Liver (tissue), 9 donors: ENCODE data around the gene CACNA1D. TPM values are rescaled to one million over a fixed set of nuclear protein-coding genes. Genes with fewer than 3 reads are reported as not detected.

ENCODE experiments used
- DNase-seq: peaks from one replicate; pipeline ENCODE4 v3.0.0-alpha.2; 2017; ENCODE audit warnings: low spot score
- H3K27ac ChIP-seq, 2 donors: one replicate each; pipeline ENCODE4 v1.7.0; 2013; ENCODE audit warnings: inconsistent platforms in 2 of 2, low read length in 2 of 2, control low read depth in 1 of 2, low read depth in 1 of 2, mild to moderate bottlenecking in 1 of 2
- H3K27me3 ChIP-seq, 4 donors: one replicate each; pipeline versions ENCODE4 v1.6.1 to v1.7.0; 2013; ENCODE audit warnings: low read length in 3 of 4, inconsistent platforms in 1 of 4, mild to moderate bottlenecking in 1 of 4, moderate library complexity in 1 of 4; ENCODE audit not compliant: control insufficient read depth in 4 of 4, insufficient read depth in 4 of 4
- H3K36me3 ChIP-seq, 4 donors: one replicate each; pipeline versions ENCODE4 v1.6.1 to v1.7.0; 2013; ENCODE audit warnings: low read length in 3 of 4, mild to moderate bottlenecking in 3 of 4, low read depth in 1 of 4, moderate library complexity in 1 of 4; ENCODE audit not compliant: control insufficient read depth in 4 of 4, insufficient read depth in 3 of 4
- H3K4me1 ChIP-seq, 4 donors: one replicate each; pipeline versions ENCODE4 v1.6.1 to v1.7.0; 2013; ENCODE audit warnings: low read length in 3 of 4, mild to moderate bottlenecking in 3 of 4, moderate library complexity in 1 of 4; ENCODE audit not compliant: control insufficient read depth in 4 of 4, insufficient read depth in 4 of 4
- H3K4me3 ChIP-seq, 3 donors: one replicate each; pipeline versions ENCODE4 v1.6.1 to v1.7.0; 2013; ENCODE audit warnings: low read length in 3 of 3, control low read depth in 1 of 3, low read depth in 1 of 3, mild to moderate bottlenecking in 1 of 3
- H3K9ac ChIP-seq, 2 donors: one replicate each; pipeline ENCODE4 v1.7.0; 2013; ENCODE audit warnings: low read length in 2 of 2, mild to moderate bottlenecking in 2 of 2, moderate library complexity in 2 of 2, control low read depth in 1 of 2, low read depth in 1 of 2
- H3K9me3 ChIP-seq, 4 donors: one replicate each; pipeline versions ENCODE4 v1.6.1 to v1.7.0; 2013; ENCODE audit warnings: low read length in 3 of 4; ENCODE audit not compliant: control insufficient read depth in 4 of 4
- ATF3 ChIP-seq: IDR thresholded peaks from 2 replicates; pipeline ENCODE4 v1.6.1; 2016; ENCODE audit warnings: antibody characterized with exemption
- CTCF ChIP-seq: fragments of 150-350 bp; IDR thresholded peaks from 2 replicates; pipeline ENCODE4 v1.5.1; 2017; ENCODE audit warnings: improper control_type of control experiment, low read depth, low read length; ENCODE audit not compliant: missing input control
- EGR1 ChIP-seq, 2 donors: IDR thresholded peaks; 2 replicates each; pipeline ENCODE4 v1.6.1; 2016 to 2018; ENCODE audit warnings: antibody characterized with exemption in 2 of 2, low read depth in 2 of 2
- FOXA2 ChIP-seq: IDR thresholded peaks from 2 replicates; pipeline ENCODE4 v1.6.1; 2016; ENCODE audit warnings: antibody characterized with exemption
- GABPA ChIP-seq, 2 donors: IDR thresholded peaks in 1 of 2; conservative IDR thresholded peaks in 1 of 2; 2 replicates each; pipeline ENCODE4 v1.6.1; 2016; ENCODE audit warnings: antibody characterized with exemption in 2 of 2, mild to moderate bottlenecking in 1 of 2, moderate library complexity in 1 of 2
- HNF4A ChIP-seq, 2 donors: conservative IDR thresholded peaks; 2 replicates each; pipeline ENCODE4 v1.6.1; 2016; ENCODE audit warnings: antibody characterized with exemption in 2 of 2, mild to moderate bottlenecking in 2 of 2
- HNF4G ChIP-seq: IDR thresholded peaks from 2 replicates; pipeline ENCODE4 v1.6.1; 2016; ENCODE audit warnings: antibody characterized with exemption
- JUND ChIP-seq, 2 donors: IDR thresholded peaks; 2 replicates each; pipeline ENCODE4 v1.6.1; 2016; ENCODE audit warnings: antibody characterized with exemption in 2 of 2
- MAX ChIP-seq: IDR thresholded peaks from 2 replicates; pipeline ENCODE4 v1.6.1; 2016; ENCODE audit warnings: antibody characterized with exemption
- NR2F2 ChIP-seq: IDR thresholded peaks from 2 replicates; pipeline ENCODE4 v1.6.1; 2016; ENCODE audit warnings: antibody characterized with exemption
- RAD21 ChIP-seq, 2 donors: IDR thresholded peaks; 2 replicates each; pipeline ENCODE4 v1.6.1; 2016; ENCODE audit warnings: antibody characterized with exemption in 2 of 2, mild to moderate bottlenecking in 2 of 2
- REST ChIP-seq: IDR thresholded peaks from 2 replicates; pipeline ENCODE4 v1.6.1; 2016; ENCODE audit warnings: antibody characterized with exemption, mild to moderate bottlenecking
- RXRA ChIP-seq, 2 donors: IDR thresholded peaks; 2 replicates each; pipeline ENCODE4 v1.6.1; 2017 to 2018; ENCODE audit warnings: antibody characterized with exemption in 2 of 2, mild to moderate bottlenecking in 1 of 2
- SP1 ChIP-seq: IDR thresholded peaks from 2 replicates; pipeline ENCODE4 v1.6.1; 2018; ENCODE audit warnings: antibody characterized with exemption, mild to moderate bottlenecking
- TAF1 ChIP-seq: conservative IDR thresholded peaks from 2 replicates; pipeline ENCODE4 v1.6.1; 2016; ENCODE audit warnings: antibody characterized with exemption, mild to moderate bottlenecking
- YY1 ChIP-seq: IDR thresholded peaks from 2 replicates; pipeline ENCODE4 v1.6.1; 2016; ENCODE audit warnings: antibody characterized with exemption, mild to moderate bottlenecking
- ZBTB33 ChIP-seq: IDR thresholded peaks from 2 replicates; pipeline ENCODE4 v1.6.1; 2016; ENCODE audit warnings: antibody characterized with exemption
- WGBS: extraction: QIAGEN DNeasy Blood & Tissue Kit; methylation state at CpG from one replicate; pipeline ENCODE4 v1.1.7; 2013; 5-methylcytosine and 5-hydroxymethylcytosine counted together
- polyA plus RNA-seq, 2 donors: library from polyadenylated mRNA; stranded (reverse) in 1 of 2; unstranded in 1 of 2; fragments of 200-250 nt in 1 of 2; fragments of >200 nt in 1 of 2; fragmentation: Nextera tagmentation in 1 of 2; extraction: Ambion mirVana in 1 of 2; gene quantifications; one replicate each; pipeline versions ENCODE4 v1.2.1 to v1.2.3, GENCODE V29; 2013 to 2015
- total RNA-seq, 2 donors: library from RNA; depleted of rRNA; stranded (reverse); fragments of >200 nt; gene quantifications; one replicate each; pipeline ENCODE4 v1.2.3, GENCODE V29; 2014
- donor health status: healthy.
- donor health status: healthy.
- donor health status: healthy.
- donor health status: healthy.
- donor health status: healthy.

CACNA1D gene
- total and polyA plus RNA-seq, 4 donors = 1.8 to 18.9 (median 3.4) TPM

GRCh38 chr3:53811143-53811927 is 316.9 kb downstream of the CACNA1D start:
- 91% methylated on average over 24 of the region's 24 CpGs for WGBS
- no peak for DNase-seq
- peaks cover 0 to 13% (median 7%) of the 10 kb centered on the region in 4 donors for H3K36me3 ChIP-seq

More at GRCh38 chr3:53811143-53811927, 316.9 kb downstream of the CACNA1D start:
- TF ChIP-seq CTCF = no peak
- TF ChIP-seq FOXA2 = no peak
- no peak for TF ChIP-seq RAD21 (IDR thresholded peaks at IDR 0.05)
- TF ChIP-seq GABPA (IDR thresholded peaks at IDR 0.05 in 1 of 2, conservative IDR thresholded peaks at IDR 0.05 in 1 of 2) = no peak
- no peak for TF ChIP-seq MAX
- TF ChIP-seq REST = no peak
- no peak for TF ChIP-seq YY1
- TF ChIP-seq RXRA (IDR thresholded peaks at IDR 0.05) = no peak
- no peak for TF ChIP-seq TAF1
- TF ChIP-seq HNF4A (conservative IDR thresholded peaks at IDR 0.05) = no peak
- TF ChIP-seq SP1 = no peak
- no peak for TF ChIP-seq EGR1 (IDR thresholded peaks at IDR 0.05; ENCODE audit: low read depth in 2 of 2)
- no peak for TF ChIP-seq JUND (IDR thresholded peaks at IDR 0.05)
- no peak for TF ChIP-seq ZBTB33
- no peak for TF ChIP-seq NR2F2
- TF ChIP-seq ATF3 = no peak
- no peak for TF ChIP-seq HNF4G
- no peak overlapping the region for H3K4me3 ChIP-seq
- no peaks in the 10 kb centered on the region for H3K27me3 ChIP-seq
- no peak overlapping the region for H3K9ac ChIP-seq
- H3K4me1 ChIP-seq = peaks cover 0 to 6% (median 2%) of the 10 kb centered on the region in 4 donors
- H3K9me3 ChIP-seq = no peaks in the 10 kb centered on the region
- no peak overlapping the region for H3K27ac ChIP-seq
